Breast epithelium (tissue), 3 donors: Measurements from ENCODE around the gene REC8.

ENCODE experiments used
- POLR2A ChIP-seq: fragments of 450-650 bp; IDR thresholded peaks from one replicate; pipeline ENCODE4 v1.6.1; 2016; ENCODE audit warnings: antibody characterized with exemption, mild to moderate bottlenecking, moderate library complexity
- POLR2AphosphoS5 ChIP-seq, 3 donors: sonication (generic); formaldehyde crosslinking; IDR thresholded peaks; one replicate each; pipeline ENCODE4 v1.6.1; 2017; ENCODE audit warnings: antibody characterized with exemption in 3 of 3
- TF ChIP-seq, protein P1 (sequence below), 3 donors: fragments of 450-650 bp; IDR thresholded peaks; one replicate each; pipeline ENCODE4 v1.5.1; 2016 to 2017; ENCODE audit warnings: antibody characterized with exemption in 3 of 3, mild to moderate bottlenecking in 3 of 3, moderate library complexity in 3 of 3

DNA sequence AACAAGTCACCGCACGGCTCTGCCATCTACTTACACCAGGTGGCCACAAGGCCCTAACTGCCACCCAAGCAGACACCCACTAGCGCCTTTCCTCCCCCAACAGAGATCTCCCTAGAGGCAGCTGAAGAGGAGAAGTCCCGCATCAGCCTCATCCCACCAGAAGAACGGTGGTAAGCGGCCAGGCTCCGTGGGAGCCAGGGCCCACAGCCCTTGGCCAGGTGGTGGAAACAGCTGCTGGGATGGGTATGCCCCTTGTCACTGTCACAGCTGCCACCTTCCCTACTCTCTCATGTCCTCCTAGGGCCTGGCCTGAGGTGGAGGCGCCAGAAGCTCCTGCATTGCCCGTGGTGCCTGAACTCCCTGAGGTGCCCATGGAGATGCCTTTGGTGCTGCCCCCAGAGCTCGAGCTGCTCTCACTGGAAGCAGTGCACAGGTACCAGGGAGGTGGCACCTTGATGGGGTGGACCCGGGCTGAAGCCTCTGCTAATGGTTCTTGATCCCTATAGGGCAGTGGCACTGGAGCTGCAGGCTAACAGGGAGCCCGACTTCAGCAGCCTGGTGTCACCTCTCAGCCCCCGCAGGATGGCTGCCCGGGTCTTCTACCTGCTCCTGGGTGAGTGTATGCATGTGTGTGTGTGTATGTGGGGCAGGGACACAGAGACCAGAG is 7.5 kb downstream of the REC8 start:
- TF ChIP-seq, protein P1, sequence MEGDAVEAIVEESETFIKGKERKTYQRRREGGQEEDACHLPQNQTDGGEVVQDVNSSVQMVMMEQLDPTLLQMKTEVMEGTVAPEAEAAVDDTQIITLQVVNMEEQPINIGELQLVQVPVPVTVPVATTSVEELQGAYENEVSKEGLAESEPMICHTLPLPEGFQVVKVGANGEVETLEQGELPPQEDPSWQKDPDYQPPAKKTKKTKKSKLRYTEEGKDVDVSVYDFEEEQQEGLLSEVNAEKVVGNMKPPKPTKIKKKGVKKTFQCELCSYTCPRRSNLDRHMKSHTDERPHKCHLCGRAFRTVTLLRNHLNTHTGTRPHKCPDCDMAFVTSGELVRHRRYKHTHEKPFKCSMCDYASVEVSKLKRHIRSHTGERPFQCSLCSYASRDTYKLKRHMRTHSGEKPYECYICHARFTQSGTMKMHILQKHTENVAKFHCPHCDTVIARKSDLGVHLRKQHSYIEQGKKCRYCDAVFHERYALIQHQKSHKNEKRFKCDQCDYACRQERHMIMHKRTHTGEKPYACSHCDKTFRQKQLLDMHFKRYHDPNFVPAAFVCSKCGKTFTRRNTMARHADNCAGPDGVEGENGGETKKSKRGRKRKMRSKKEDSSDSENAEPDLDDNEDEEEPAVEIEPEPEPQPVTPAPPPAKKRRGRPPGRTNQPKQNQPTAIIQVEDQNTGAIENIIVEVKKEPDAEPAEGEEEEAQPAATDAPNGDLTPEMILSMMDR (IDR thresholded peaks at IDR 0.05): no peak
- no peak for TF ChIP-seq POLR2A
- no peak for TF ChIP-seq POLR2AphosphoS5 (IDR thresholded peaks at IDR 0.05)
